Stimulated activated CD4-positive, alpha-beta T cell treated with anti-CD3 and anti-CD28 coated beads, Interleukin-4, amount 100 ng/mL, for 1 hour (primary cell): ENCODE data around the gene VMP1.
"Not testable (repeated sequence)": the region's sequence is repeated elsewhere in the genome, so short reads cannot be mapped to it uniquely, and the experiment has no call there.

Experiments
- DNase-seq: peaks from one replicate; pipeline ENCODE4 v3.0.0-alpha.2; 2020

The VMP1 gene

DNA sequence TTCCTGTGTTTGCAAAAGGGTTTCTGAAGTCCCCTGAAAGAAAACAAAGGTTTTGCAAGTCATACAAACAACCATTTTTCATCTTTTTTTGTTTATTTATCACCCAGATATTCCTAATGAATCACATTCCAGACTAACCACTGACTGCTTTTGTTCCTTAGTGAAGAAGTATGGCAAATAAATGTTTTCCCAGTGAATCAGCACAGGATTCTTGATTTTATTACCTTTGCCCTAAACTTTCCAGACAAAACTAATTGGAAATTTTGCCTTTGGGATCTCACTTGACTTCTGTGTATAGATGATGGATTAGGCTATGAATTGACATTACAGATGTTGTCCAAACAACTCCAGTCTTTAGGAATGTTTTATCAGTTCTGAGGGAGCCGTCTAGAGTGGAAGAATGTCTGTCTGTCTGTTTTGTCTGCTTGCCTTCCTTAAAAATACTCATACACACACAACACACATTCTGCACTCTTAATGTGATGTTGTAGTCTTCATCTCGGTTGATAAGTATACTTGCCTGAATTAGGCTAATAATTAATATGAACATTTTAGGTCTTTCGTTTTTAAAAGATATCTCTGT, 48.9 kb downstream of the VMP1 start:
- DNase-seq: no peak

DNA sequence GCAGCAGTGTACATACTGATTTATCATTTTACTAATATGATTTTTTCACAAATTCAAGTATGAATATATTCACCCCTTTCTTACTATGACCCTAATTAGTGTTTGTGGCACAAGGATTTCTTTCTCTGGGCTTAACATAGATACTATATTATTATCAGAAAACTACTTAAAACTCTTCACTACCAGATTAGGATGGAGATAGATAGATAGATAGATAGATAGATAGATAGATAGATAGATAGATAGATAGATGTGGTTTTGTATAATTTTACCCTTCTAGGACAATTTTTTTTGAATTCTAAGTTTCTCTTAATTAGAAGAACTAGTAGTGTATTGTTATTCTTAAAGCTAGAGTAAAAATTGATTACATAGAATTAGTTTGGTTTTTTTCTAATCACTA, 49.6 kb downstream of the VMP1 start:
- DNase-seq: no peak

DNA sequence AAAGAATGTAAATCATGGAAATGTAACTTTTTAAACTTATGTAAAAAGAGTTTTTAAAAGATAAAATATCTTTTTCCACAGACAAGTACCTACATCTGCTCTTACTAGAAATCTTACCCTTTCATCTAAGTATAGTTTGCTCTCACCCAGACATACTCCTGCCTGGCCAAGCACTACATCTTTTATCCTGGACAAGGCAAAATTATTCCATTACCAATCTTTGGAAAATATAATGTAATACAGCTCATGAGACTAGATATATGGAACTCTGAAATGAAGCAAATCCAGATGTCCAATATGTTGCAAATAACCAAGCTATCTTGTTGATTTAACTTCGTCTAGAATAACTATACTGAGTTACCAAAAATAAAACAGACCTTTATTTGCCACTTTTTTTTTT, 50.0 kb downstream of the VMP1 start:
- DNase-seq: no peak

DNA sequence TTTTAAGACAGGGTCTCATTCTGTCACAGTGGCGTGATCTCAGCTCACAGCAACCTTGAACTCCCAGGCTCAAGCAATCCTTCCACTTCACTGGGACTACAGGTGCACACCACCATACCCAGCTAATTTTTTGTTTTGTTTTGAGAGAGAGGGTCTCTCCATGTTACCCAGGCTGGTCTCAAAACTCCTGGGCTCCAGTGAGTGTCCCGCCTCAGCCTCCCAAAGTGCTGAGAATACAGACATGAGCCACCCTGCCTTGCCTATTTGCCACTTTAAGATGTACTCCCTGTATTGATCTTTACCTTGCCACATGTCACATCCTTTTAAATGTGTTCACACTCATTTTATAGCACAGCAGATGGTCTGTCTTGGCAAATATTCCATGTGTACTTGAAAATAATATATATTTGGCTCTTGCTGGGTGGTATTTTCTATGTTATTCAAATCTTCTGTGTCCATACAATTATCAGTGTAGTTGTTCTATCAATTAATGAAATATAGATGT, 50.5 kb downstream of the VMP1 start:
- DNase-seq: no peak

DNA sequence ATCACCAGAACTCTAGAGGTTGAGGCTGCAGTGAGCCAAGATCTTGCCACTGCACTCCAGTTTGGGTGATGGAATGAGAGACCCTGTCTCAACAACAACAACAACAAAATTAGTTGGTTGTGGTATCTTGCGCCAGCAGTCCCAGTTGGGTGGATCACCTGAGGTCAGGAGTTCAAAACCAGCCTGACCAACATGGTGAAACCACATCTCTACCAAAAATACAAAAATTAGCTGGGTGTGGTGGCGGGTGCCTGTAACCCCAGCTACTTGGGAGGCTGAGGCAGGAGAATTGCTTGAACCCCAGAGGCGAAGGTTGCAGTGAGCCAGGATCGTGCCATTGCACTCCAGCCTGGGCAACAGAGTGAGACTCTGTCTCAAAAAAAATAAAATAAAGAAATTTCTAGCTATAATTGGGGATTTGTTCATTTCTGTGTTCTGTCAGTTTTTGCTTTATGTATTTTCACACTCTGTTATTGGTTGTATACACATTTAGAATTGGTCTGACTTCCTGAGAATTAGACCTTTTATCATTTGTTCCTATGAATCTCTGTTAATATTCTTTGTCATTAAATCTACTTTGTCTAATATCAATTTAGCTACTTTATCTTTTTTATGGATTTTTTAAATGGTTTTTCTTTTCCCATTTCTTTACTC, 51.7 kb downstream of the VMP1 start:
- not testable (repeated sequence) for DNase-seq

DNA sequence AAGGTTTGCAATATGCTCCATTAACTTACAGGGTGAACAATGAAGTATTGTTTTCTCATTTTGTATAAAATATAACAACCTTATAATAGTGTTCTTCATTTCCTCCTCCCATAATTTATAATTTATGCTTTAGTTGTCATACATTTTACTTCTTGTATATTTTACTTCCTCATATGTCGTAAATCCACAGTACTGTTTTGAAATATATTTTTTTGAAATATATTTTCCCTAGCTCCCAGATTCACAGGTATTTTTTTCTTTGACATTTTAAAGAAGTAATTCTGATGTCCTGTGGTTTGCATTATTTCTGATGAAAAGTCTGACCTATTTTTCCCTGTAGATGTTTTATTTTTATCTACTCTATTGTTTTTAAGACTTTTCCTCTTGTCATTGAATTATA, 52.7 kb downstream of the VMP1 start:
- DNase-seq: no peak

DNA sequence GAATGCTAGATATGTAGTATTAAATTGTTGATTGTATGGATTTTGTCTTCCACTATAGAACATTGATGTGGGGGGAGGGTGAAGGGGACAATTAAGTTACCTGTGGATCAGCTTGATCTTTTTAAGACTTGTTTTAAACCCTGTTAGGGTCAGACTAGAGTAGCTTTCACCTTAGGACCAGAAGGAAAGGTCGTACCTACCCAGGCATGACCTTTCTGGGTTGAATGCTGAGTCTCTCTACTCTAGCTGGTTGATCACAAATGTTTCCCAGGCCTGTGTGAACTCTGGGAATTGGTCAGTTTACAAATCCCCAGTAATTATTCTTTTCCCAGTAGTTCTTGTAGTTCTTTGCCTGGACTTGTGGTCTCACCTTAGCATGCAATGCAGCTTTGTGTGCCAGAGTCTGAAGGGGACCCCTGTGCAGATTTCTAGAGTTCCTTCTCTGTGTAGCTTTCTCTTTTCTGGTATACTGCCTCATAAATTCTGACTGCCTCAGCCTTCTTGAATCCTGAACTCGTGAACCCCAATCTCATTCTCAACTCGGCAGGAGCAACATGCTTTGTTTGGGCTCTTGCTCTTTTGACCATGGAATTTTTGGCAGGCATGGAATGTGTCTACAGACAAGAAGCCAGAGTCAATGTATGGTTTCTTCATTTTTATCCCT, 54.1 kb downstream of the VMP1 start:
- DNase-seq: no peak

DNA sequence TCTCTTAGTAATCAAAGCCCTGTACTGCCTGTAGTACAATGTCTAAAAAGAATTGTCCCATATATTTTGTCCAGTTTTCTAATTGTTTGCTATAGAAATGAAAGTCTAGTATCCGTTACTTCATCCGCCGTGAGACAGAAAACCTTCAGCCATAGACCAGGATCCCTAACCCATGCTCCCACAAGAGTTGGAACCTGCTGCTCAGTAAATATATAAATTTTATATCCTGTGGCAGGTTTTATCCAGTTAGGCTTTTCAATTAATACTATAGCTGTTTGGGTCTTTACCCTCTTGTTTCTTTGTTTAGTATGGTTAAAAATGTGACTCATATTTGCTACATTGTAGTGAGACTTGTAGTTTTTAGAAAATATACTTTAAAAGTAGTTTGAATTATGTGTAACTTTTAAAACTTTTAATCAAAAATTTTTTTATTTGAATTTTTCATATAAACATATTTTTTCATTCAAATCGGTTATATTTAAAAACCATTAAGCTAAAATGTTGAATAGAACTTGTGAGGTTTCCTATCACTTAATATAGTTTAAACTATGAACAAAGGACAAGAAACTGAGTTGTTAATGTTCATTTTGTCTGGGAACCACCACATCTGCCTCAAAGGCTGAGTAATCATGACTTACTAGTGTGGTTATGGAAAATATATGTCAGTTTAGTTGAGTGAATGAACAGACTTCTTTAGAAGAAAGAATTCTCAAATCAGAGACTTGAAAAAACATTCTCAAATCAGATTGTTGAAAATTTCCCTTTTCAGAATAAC, 54.8 kb downstream of the VMP1 start:
- DNase-seq: no peak

DNA sequence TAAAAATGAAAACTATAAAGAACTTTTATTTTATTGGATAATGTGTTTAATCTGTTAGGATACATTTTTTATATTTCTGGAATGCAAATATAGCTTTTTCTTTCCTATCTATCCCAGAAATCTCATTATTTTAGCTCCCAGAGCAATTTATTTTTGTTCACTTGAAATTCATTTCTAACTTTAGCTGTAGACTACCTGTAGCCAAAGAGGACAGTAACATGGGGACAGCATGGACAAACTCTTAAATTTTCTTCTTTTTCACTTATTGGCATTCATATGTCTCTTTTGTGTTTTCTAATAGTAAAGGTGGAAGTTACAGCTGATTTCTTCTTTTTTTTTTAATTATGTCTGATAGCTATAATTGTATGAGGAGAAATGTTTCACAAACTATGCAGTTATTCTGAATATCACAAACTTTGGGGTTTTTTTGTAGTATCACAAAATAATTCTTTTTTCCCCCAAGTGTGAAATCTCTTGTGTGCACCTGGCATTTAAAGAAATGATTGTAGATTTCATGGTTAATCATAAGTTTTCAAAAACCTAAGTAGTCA, 55.4 kb downstream of the VMP1 start:
- no peak for DNase-seq

DNA sequence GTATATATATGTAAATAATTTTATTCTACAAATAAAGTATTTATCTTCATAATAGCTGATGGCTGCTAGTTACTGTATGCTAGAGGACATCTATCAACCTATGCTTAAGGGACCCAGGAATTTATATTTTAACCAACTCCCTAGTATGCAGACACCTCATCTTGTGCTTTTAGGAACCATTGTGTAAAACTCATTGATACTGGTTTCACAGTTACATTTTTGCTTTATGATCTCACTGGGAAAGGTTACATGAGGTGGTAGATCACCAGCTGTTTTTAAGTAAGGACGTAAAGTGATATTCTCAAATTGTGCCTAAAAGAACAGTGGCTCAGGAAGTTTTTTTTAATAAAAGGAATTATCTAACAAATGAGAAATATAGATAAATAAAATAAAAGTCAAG, 56.4 kb downstream of the VMP1 start:
- DNase-seq: no peak

DNA sequence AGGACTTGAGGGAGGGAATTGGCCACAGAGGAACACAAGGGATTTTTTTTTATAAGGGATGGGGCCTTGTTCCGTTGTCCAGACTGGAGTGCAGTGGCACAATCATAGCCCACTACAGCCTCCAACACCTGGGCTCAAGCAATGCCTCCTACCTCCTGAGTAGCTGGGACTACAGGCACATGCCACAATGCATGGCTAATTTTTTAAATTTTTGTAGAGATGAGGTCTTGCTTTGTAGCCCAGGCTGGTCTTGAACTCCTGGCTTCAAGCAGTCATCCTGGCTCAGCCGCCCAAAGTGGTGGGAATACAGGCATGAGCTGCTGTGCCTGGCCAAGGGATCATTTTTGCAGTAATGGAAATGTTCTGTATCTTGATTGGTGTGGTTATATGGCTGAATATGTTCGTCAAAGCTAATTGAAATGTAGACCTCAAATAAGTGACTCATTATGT, 56.9 kb downstream of the VMP1 start:
- no peak for DNase-seq

DNA sequence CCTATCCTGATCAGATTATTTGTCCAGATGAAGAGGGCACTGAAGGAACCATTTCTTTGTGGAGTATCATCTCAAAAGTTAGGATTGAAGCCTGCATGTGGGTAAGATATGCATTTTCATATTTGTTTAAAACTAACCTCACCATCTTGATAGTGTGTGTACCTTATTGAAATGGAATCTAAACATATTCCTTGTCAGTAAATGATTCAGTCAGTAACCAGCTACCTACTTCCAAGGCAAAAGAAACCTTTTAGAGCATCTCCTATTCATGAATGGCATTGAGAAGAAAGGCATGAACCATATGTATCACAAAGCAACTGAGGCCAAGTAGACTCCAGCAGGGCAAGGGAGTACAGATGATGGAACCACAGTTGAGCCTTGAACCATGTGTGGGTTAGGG, 57.6 kb downstream of the VMP1 start:
- DNase-seq: no peak

DNA sequence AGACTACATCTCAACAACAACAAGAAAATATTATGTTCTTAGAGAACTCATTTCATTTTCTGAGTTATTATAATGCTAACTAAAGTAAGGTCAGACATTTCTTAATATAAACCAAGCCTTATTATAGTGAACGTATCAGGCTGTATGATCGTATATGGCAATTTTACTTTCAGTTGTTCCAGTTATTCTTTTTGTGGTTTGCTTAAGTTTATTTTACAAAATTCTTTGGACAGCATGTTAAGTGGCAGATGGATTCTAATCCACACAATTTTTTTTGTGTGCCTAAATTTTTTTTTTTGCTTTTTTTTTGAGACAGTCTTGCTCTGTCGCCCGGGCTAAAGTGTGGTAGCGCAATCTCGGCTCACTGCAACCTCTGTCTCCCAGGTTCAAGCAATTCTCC, 59.0 kb downstream of the VMP1 start:
- DNase-seq: no peak

DNA sequence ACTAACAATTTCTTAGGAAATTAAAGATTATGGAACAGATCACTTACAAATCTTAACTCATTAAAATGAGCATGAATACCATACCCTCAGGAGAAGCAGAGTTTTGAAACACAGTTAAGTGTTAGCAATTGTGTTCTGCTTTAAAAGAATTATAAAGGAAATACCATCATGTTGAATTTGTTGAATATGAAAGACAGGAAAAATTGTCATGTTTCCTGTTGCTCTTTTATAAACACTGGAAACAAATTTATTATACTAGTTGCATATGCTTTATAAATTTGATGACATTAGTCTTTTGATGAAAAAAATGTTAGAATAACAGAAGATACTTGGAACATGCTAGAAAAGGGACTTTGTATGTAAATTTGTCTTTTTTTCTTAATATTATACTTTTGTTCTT, 59.7 kb downstream of the VMP1 start:
- no peak for DNase-seq

DNA sequence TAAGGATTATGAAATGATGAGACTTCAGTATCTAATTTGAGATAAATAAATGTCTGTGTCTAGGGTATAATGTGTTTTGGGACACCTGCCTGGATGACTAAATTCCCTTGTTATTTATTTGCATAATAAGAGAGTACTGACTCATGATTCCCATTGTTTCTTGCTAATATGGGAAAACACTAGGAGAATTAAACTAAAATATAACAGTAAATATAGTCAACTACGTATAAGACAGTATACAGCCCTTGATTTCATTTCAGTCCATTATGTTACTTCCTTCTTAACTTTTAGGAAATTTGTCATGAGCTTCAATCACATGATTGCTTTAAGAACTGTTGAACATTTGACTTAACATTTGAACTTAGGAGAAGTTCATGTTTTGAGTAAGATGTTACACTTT, 62.4 kb downstream of the VMP1 start:
- DNase-seq: no peak

DNA sequence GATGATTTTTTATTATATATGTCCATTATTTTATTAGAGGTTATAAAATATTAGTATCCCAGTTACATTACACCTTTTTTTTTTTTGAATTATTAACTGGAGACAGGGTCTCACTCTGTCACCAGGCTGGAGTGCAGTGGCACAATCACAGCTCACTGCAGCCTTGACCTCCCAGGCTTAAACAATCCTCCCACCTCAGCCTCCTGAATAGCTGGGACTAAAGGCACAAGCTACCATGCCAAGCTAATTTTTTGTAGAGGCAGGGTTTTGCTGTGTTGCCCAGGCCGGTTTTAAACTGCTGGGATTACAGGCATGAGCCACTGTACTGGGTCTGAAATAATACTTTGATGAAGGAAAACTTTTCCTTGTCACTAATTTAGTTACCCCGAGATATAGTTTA, 63.6 kb downstream of the VMP1 start:
- DNase-seq: no peak

DNA sequence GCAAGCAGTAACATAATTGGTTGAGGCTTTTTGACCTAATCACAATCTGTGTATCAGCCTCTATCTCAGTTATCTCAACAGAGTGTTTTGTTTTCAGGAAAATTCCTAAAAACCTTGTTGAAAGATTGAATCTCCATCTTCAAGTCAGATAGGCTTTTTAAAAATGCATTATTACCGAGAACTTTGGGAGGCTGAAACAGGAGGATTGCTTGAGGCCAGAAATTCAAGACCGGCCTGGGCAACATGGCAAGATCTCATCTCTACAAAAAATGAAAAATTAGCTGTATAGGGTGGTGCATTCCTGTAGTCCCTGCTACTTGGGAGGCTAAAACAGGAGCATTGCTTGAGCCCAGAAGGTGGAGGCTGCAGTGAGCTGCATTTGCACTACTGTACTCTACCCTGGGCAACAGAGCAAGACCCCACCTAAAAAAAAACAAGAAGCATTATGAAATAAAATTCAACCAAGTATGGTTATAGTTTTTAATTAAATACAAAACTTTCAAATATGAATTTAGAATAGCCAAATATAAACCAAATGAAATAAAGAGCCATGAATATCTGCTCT, 68.4 kb downstream of the VMP1 start:
- no peak for DNase-seq

DNA sequence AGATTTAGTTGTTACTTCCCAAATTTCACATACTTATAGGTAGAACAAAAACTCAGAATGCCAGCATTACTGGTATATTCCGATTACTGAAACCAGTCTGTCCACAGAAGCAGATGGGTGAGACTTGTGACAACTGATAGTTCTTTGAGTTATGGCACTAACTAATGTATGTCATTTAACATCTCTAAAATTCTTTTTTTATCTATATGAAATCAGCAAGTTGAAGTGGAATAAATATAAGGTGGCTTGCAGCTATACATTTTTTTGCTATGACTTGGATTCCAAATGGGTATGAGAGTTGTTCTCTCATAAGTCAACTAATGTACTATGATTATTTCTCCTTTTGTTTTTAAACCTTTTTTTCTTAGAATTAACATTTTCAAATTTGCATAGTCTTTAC, 69.1 kb downstream of the VMP1 start:
- DNase-seq: no peak

DNA sequence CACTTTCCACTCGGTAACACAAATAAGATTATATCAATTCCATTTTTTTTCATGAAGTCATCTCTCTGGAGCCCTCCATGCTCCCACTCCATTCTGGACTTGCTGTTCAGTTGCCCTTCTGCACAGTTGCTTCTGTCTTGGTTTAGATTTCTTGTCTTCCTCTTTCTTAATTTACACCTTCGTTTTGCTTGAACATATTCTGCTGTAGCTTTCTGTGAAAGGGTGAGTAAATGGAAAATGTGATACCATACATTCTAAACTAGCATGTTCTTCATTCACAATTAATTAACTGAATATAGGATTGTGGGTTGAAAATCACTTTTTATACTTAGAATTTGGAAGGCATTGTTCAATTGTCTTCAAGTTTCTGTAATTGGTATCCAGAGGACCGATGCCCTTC, 69.6 kb downstream of the VMP1 start:
- DNase-seq: no peak

DNA sequence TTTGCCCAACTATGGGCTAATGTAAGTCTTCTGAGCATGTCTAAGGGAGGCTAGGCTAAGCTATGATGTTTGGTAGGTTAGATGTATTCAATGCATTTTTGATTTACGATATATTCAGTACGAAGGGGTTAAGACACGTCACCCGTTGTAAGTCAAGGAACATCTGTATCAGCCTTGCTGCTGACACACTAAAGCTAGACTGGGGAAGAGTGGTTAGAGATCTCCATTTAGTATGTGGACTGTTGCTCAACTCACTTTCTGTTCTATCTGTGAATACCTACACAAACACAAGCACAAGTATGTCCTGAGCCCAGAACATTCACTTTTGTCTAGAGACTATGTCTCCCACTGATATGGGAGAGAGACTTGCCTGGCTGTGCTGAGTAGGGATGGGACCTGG, 71.5 kb downstream of the VMP1 start:
- DNase-seq: no peak

DNA sequence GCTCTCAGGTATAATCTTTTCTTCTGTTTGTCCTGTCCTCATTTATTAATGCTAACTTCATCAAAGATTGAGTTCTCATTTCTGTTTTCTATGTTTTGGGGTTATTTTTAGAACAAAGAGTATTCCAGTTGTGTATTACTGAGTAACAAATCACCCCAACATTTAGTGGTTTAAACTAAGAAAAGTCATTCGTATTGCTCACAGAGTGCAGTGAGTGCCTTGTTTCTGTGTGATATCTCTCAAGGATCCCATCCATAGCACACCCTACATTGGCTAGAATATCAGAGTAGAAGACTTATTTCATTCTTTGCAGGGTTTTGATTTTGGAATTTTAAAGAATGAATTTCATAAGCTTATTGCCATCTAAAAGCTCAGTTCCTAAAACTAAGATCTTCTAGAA, 72.1 kb downstream of the VMP1 start:
- no peak for DNase-seq

DNA sequence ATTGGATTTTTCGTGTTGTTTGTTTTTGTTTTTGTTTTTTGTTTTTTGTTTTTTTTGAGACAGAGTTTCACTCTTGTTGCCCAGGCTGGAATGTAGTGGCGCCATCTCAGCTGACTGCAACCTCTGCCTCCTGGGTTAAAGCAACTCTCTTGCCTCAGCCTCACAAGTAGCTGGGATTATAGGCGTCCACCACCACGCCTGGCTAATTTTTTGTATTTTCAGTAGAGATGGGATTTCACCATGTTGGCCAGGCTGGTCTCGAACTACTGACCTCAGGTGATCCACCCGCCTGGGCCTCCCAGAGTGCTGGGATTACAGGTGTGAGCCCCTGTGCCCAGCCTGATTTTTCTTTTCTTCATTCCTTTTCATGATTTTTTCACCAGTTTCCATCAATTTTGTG, 73.1 kb downstream of the VMP1 start:
- DNase-seq: not testable (repeated sequence)
